ENCODE measurements around the gene TSC22D1.
"Not testable (repeated sequence)": the region's sequence is repeated elsewhere in the genome, so short reads cannot be mapped to it uniquely, and the experiment has no call there.

TSC22D1 gene

GRCh38 chr13:44573071-44573470 lies 3.1 kb downstream of the TSC22D1 start:
- no peak for DNase-seq (ENCODE audit: low read depth in 2 of 2)

- DNase-seq (ENCODE audit: low read depth in 2 of 2) = no peak
Measured at GRCh38 chr13:44566601-44567000, 9.5 kb downstream of the TSC22D1 start.

- DNase-seq (ENCODE audit: low read depth in 2 of 2) = no peak
Measured at GRCh38 chr13:44565881-44566280, 10.2 kb downstream of the TSC22D1 start.

- no peak for DNase-seq (ENCODE audit: low read depth in 2 of 2)
Measured at GRCh38 chr13:44564936-44565335, 11.2 kb downstream of the TSC22D1 start.

- DNase-seq (ENCODE audit: low read depth in 2 of 2) = not testable (repeated sequence)
Measured at GRCh38 chr13:44562853-44563252, 13.3 kb downstream of the TSC22D1 start.

GRCh38 chr13:44561351-44561750 lies 14.8 kb downstream of the TSC22D1 start:
- no peak for DNase-seq (ENCODE audit: low read depth in 2 of 2)

- no peak for DNase-seq (ENCODE audit: low read depth in 2 of 2)
Measured at GRCh38 chr13:44557986-44558385, 18.1 kb downstream of the TSC22D1 start.

GRCh38 chr13:44555207-44555606 lies 20.9 kb downstream of the TSC22D1 start:
- DNase-seq (ENCODE audit: low read depth in 2 of 2) = no peak

GRCh38 chr13:44549476-44549875 lies 26.7 kb downstream of the TSC22D1 start:
- DNase-seq (ENCODE audit: low read depth in 2 of 2) = no peak

GRCh38 chr13:44546164-44546563 lies 30.0 kb downstream of the TSC22D1 start:
- no peak for DNase-seq (ENCODE audit: low read depth in 2 of 2)

- DNase-seq (ENCODE audit: low read depth in 2 of 2) = no peak
Measured at GRCh38 chr13:44543369-44543768, 32.8 kb downstream of the TSC22D1 start.

- DNase-seq (ENCODE audit: low read depth in 2 of 2) = no peak
Measured at GRCh38 chr13:44542361-44542760, 33.8 kb downstream of the TSC22D1 start.

- no peak for DNase-seq (ENCODE audit: low read depth in 2 of 2)
Measured at GRCh38 chr13:44541601-44542000, 34.5 kb downstream of the TSC22D1 start.

- DNase-seq (ENCODE audit: low read depth in 2 of 2) = no peak
Measured at GRCh38 chr13:44540761-44541434, 35.2 kb downstream of the TSC22D1 start.

GRCh38 chr13:44537248-44537647 lies 38.9 kb downstream of the TSC22D1 start:
- no peak for DNase-seq (ENCODE audit: low read depth in 2 of 2)

GRCh38 chr13:44523146-44524015 lies 52.7 kb downstream of the TSC22D1 start:
- DNase-seq (ENCODE audit: low read depth in 2 of 2) = peak; percentile 20 to 23

- DNase-seq (ENCODE audit: low read depth in 2 of 2) = peak; percentile 3 to 6
Measured at GRCh38 chr13:44519642-44520041, 56.5 kb downstream of the TSC22D1 start.

- DNase-seq (ENCODE audit: low read depth in 2 of 2) = no peak
Measured at GRCh38 chr13:44516771-44517170, 59.4 kb downstream of the TSC22D1 start.

GRCh38 chr13:44514278-44514677 lies 61.9 kb downstream of the TSC22D1 start:
- DNase-seq (ENCODE audit: low read depth in 2 of 2) = no peak

- not testable (repeated sequence) for DNase-seq (ENCODE audit: low read depth in 2 of 2)
Measured at GRCh38 chr13:44509853-44510252, 66.3 kb downstream of the TSC22D1 start.

- no peak for DNase-seq (ENCODE audit: low read depth in 2 of 2)
Measured at GRCh38 chr13:44508562-44509077, 67.5 kb downstream of the TSC22D1 start.

GRCh38 chr13:44507639-44508038 lies 68.5 kb downstream of the TSC22D1 start:
- DNase-seq (ENCODE audit: low read depth in 2 of 2) = peak; percentile 37

- no peak for DNase-seq (ENCODE audit: low read depth in 2 of 2)
Measured at GRCh38 chr13:44506719-44507118, 69.4 kb downstream of the TSC22D1 start.
